Tongue (tissue), 2 donors: ENCODE measurements around the gene UBR2. TPM values are rescaled to one million over a fixed set of nuclear protein-coding genes. Genes with fewer than 3 reads are reported as not detected.
"Not testable (repeated sequence)": the region's sequence is repeated elsewhere in the genome, so short reads cannot be mapped to it uniquely, and the experiment has no call there.

Experiments used
- DNase-seq: peaks from one replicate; pipeline ENCODE4 v3.0.0-alpha.2; 2015
- total RNA-seq: library from RNA; depleted of rRNA; stranded (reverse); fragments of >200 nt; gene quantifications from one replicate; pipeline ENCODE4 v1.2.3, GENCODE V29; 2014

The UBR2 gene
- total RNA-seq, 1 donor from 2014 or later: 42.1 TPM

DNA sequence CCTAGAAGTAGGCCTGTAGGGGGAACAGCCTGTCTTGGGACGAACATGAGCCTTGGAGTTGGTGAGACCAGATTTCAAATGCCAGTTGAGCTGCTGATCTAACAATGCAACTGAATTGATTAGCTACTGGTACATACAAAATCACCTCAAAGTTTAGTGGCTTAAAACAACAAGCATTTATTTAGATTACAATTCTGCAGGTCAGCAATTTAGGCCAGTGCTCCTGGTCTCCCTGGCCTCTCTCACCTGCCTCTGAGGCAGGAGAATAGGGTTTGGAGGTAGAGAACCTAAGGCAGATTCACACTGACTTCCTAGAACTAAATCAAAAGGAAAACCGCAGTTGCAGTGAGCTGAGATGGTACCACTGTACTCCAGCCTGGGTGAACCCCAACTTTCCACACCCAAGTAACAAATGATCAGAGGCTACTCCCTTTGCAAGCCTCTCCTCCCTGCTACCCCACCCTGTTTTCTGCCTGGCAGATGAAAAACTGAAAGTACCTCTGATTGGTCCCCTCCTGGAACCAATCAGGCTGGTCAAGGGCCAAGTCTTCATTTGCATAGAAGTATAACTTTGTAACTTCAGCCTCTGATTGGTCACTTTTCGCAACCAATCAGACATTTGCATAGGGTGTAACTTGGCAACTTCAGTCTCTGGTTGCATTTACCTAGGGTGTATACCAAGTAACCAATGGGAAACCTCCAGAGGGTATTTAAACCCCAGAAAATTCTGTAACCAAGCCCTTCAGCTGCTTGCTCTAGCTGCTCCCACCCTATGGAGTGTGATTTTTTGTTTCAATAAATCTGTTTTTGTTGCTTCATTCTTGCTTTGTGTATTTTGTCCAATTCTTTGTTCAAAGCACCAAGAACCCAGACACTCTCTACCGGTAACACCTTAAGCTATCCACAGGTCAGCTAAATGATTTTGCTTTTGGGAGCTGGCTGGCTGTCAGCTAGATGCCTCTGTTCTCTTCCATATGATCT, 8.1 kb upstream of the UBR2 start:
- DNase-seq: peak; percentile 39

DNA sequence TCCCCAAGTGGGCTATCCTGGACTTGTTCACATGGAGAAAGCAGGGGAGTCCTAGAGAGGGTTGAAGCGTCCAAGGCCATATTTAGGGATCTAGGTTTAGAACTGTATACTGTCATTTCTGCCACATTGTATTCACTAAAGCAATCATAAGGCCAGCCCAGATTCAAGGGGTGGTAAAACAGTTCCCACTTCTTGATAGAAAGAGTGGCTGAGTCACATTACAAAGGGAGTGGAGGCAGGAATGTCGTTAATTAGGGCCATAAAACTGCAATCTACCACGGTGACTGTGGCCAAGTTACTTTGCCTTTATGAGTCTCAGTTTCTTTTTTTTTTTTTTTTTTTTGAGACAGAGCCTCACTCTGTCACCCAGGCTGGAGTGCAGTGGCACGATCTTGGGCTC, 7.4 kb upstream of the UBR2 start:
- DNase-seq: no peak

- DNase-seq: not testable (repeated sequence)
Observed at GRCh38 chr6:42559276-42559675, 4.6 kb upstream of the UBR2 start.

DNA sequence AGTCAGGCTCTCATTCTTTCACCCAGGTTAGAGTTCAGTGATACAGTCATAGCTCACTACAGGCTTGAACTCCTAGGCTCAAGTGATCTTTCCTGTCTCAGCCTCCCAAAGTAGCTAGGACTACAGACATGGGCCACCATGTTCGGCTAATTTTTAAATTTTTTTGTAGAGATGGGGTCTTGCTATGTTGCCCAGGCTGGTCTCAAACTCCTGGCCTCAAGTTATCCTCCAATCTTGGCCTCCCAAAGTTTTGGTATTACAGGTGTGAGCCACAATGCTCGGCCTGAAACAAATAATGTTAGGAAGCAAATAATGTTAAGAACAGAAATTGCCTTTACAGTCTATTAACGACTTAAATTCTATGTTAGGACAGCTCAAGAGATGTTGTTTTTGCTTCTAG, 1.8 kb upstream of the UBR2 start:
- no peak for DNase-seq

- DNase-seq: no peak
Observed at GRCh38 chr6:42562788-42563405, 932 bp upstream of the UBR2 start.

DNA sequence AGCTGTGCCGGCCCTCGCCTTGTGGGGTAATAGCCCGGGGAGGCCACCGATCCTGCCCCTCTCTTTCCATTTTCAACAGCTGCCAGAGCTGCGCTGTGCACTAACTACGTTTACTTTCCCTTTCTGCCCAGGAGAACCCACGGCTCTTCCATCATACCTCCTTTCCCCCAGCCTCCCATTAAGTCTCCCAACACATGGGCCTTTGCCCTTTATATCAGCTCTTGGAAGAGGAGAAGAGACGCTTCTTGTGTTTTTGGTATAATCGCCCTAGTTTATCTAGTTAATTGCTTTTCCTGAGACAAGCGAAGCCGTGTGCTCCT, 637 bp downstream of the UBR2 start:
- DNase-seq: no peak

DNA sequence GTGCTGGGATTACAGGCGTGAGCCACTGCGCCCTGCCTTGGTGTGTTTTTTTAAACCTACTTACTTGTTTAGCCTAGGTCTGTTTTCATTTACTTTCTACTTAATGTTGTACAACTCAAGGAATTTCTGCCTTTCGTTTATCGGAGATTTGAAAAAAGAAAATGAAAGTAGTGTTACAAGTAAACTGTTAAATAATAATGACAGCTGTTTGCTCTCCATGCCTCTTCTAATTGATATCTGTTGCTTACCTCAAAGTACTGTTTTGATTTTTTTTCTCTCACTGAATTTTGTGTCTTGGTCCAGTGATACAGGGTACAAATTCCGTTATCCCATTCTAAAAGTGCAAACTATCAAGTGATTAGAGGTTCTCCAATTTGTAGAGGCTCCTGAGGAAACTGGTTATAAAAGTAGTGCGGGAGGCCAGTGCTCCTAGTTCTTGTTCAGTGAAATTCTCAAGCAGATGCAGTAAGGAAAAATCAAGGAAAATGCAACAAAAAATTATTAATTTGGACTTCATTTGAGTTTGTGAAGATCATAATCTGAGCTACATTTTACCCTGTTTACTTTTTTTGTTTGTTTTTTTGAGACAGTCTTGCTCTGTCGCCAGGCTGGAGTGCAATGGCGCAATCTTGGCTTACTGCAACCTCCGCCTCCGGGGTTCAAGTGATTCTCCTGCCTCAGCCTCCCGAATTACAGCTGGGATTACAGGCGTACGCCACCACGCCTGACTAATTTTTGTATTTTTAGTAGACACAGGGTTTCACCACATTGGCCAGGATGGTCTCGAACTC, 2.2 kb downstream of the UBR2 start:
- DNase-seq: no peak

DNA sequence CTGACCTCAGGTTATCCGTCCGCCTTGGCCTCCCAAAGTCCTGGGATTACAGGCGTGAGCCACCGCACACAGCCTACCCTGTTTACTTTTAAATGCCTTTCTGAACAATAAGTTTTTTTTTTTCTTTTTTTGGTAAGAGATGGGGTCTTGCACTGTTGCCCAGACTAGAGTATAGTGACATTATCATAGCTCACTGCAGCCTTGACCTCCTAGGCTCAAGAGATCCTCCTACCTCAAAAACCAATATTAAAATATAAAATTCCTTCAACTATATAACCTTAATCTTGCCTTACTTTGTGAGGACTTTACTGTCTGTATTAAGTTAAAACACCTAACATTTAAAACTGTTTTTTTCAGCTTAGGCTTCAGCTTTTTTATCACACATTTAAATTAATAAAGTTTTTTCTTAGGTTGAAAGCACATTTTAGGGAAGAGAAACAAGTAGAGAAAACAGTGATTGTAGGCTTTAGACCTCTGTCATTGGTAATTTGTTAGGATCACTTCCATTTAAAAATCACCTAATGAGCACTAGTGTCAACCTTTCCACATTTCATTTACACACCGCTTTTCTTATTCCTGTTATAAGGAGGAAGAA, 2.9 kb downstream of the UBR2 start:
- no peak for DNase-seq

DNA sequence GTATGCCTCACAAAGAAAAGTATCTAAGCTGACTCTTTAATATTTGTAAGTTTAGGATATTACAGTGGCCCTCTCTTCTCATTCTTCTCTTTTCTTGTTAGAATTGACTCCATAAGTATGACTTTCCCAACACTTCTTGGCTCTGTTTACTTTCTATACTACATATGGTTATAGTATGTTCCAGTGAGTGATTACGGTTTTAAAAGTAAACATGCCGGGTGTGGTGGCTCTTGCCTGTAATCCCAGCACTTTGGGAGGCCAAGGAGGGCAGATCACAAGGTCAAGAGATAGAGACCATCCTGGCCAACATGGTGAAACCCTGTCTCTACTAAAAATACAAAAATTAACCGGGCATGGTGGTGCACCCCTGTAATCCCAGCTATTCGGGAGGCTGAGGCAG, 3.4 kb downstream of the UBR2 start:
- DNase-seq: not testable (repeated sequence)

DNA sequence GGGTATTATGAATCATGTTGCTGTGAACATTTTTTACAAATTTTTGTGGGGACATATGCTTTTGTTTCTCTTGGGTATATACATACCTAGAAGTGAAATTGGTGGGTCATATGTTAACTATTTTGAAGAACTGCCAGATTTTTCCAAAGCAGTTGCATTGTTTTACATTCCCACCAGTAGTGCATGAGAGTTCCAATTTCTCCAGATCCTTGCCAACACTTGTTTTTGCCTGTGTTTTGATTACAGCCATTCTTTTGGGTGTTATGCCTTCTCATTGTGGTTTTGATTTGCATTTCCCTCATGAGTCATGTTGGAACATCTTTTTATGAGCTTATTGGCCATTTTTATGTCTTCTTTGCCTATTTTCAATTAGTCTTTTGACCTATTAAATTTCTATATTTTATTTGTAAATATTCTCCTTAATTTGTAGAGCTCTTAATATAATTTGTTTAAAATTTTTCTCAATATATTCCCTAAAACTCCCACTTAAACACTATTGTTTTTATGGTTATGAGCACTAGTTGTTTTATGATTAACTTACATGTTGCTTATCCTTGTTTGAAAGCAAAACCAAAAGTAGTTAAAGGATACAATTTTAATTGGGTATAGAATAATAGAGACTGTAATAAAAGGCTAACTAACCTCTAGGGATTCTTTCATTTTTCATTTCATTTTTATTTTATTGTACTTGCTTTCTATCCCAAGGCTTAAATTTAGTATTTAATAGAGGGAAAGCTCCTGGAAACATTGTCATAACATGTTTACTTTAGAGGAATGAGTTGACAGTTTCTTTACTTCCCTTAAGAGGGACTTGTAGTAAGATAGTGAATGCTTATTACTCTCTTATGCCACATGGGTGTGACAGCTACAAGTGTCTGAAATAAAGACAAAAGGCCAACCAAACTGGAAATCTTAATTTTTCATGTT, 5.5 kb downstream of the UBR2 start:
- DNase-seq: no peak

DNA sequence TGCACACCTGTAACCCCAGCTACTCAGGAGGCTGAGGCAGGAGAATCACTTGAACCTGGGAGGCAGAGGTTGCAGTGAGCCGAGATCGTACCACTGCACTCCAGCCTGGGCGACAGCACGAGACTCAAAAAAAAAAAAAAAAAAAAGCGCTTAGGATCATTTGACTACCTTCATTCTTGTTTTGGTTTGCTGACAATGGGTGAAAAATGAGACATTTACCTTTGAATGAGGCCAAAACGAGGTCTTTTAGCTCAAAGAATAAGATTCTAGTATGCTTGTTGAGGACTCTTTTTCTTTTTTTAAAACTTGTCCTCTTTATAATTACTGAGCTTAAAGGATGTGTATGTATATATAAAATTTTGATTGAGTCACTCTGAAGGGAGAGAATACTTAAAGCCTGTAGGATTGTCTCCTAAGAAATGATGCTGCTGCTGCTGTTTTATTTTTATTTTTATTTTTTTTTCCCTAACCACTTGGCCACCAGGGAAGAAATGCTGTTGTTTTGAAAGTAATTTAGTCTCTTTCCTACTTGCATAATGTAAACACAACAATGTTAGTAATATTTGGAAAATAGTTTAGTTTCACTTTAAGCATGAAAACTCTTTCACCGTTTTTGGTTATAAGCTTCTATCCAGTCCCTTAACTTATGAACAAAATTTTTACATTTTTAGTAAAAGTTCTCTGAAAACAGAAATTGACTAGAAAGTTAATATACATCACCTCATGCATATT, 7.9 kb downstream of the UBR2 start:
- DNase-seq: no peak

- DNase-seq: no peak
Observed at GRCh38 chr6:42572523-42572922, 8.7 kb downstream of the UBR2 start.

DNA sequence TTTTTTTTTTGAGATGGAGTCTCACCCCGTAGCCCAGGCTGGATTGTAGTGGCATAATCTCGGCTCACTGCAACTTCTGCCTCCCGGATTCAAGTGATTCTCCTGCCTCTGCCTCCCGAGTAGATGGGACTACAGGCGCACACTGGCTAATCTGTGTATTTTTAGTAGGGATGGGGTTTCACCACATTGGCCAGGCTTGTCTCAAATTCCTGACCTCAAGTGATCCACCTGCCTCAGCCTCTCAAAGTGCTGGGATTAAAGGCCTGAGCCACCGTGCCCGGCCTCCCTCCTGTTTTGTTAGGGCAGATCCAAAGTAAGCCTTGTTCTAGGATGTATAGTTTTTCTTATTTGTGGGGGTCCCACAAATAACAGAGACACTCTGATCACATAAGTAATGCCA, 12.7 kb downstream of the UBR2 start:
- not testable (repeated sequence) for DNase-seq

DNA sequence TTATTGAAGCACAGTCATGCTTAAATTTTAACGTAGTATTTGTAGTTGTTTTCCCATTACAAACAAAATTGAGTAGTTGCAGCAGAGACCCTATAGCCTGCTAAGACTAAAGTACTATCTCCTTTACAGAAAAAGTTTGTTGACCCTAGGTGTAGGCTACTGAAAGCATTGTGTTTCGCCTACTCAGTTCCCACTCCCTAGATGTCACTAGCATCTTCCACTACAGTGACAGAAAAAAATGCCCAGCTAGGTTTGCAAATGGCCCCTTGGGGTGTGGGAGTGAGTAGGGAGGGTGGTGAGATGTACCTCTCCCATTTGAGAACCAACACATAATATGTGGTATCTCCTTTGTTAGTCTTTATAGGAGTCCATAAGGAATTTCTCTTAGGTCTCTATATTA, 34.5 kb downstream of the UBR2 start:
- DNase-seq: no peak

GRCh38 chr6:42599558-42599957, 35.7 kb downstream of the UBR2 start:
- no peak for DNase-seq

- DNase-seq: no peak
Observed at GRCh38 chr6:42604150-42604549, 40.3 kb downstream of the UBR2 start.

- not testable (repeated sequence) for DNase-seq
Observed at GRCh38 chr6:42604699-42605098, 40.9 kb downstream of the UBR2 start.

- DNase-seq: no peak
Observed at GRCh38 chr6:42610416-42610815, 46.6 kb downstream of the UBR2 start.

- DNase-seq: no peak
Observed at GRCh38 chr6:42615518-42615917, 51.7 kb downstream of the UBR2 start.

- no peak for DNase-seq
Observed at GRCh38 chr6:42616716-42617115, 52.9 kb downstream of the UBR2 start.

GRCh38 chr6:42618105-42618504, 54.3 kb downstream of the UBR2 start:
- no peak for DNase-seq
